Measurements from ENCODE around the gene MMP24. TPM values are rescaled to one million over a fixed set of nuclear protein-coding genes. Genes with fewer than 3 reads are reported as not detected.

Gene MMP24
- total RNA-seq, result 0.05 and 0.06 TPM in 2 replicates

GRCh38 chr20:35226126-35226883, at the start of gene MMP24:
Gene MMP24 (plus strand): TSS chr20:35226690. CDS start chr20:35226739, 49 bp downstream.

DNA sequence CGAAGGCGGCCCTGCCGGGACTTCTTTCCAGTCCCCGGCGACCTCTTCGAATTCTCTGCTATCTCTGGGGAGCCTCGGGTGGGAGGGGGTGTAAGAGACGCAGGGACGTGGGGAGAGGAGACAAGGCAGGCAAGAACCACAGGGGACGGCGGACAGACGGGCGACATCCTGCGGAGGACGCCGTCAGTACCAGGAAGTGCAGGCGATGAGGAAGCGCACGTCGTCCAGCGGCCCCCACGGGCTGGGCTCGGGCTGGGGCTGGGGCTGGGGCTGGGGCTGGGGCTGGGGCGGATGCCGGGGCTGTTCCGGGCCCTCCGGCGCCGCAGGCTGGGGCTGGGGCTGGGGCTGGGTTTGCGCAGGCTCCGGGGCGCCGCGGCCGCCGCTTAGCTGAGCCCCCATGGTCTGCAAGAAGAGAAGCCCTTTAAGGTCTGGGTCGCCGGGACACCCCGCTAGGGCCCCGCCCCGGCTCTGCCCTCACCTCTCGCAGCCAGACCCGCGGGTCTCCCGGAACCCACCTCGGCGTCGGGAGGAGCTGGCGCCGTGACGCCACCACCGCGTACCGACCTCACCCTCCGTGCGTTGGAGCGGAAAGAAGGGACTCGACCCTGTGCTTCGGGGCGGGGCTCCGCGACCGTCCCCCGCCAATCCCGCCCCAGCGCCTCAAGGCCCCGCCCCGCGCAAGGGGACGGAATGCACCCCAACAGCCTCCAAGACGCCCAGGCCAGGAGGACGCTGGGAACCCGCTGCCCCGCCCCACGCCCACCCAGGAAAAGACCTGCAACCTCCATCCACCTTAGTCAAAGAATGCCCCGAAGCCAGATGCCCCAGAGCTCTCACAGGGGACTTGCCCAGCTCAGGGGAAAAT, 51.3 kb downstream of the MMP24 start, which contains the start of gene MMP24OS:
MMP24OS (minus strand) TSS at position 592 of the 865 bp plus-strand sequence; CDS start at position 399, 193 bp downstream.

DNA sequence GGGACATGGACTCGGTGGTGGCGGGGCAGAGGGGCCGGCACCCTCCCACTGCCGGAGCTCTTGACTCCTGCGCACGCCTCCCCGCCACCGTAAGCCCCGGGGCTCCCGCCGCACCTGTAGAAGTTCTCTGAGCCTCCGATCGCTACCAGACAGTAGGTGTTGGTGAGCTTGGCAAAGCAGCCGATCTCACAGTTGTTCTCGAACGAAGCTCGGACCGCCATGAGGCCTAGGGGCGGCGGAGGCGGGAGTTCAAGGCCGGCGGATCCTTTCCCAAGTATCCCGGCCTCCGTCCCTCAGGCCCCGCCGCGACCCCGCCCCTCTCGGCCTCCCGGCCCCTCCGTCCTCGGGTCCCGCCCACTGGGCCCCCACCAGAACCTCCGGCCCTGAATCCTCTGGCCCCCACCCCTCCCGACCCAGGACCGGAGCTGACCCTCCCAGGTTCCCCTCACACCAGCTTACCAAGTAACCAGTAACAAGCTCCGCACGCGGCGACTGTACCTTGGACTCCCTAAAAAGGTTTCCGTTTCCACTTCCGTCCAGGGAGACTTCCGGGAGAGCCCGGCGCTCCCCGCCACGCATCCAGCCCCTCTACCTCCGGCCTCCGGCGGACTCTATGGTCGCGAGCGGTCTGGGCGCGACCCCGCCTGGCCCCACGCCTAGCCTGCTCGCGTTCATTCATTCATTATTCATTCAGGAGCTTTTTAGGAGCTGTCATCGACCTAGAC, 57.9 kb downstream of the MMP24 start, which contains the start of gene EIF6:
EIF6 (minus strand) TSS at position 506 of the 725 bp plus-strand sequence; CDS start at position 221, 285 bp downstream.

GRCh38 chr20:35291654-35292503, 65.4 kb downstream of the MMP24 start, which contains the start of gene FAM83C:
Gene FAM83C (minus strand): TSS chr20:35292425. CDS start chr20:35292304, 121 bp downstream.

Other genes starting within 250 kb of the MMP24 start
- gene TRPC4AP, start 133.9 kb upstream of the MMP24 start, total RNA-seq, result 81.1 and 81.9 TPM in 2 replicates
- gene EDEM2, start 79.4 kb upstream of the MMP24 start, total RNA-seq, result 31.6 and 32.9 TPM in 2 replicates
- 16.8 and 39.7 TPM in 2 replicates for gene PROCR, start 54.6 kb upstream of the MMP24 start, total RNA-seq
- 26.0 and 28.8 TPM in 2 replicates for gene MMP24OS, start 51.4 kb downstream of the MMP24 start, total RNA-seq
- gene EIF6, start 58.1 kb downstream of the MMP24 start, total RNA-seq, result 71.7 and 78.9 TPM in 2 replicates
- not detected in 2 replicates for gene FAM83C, start 65.7 kb downstream of the MMP24 start, total RNA-seq
- gene UQCC1, start 185.3 kb downstream of the MMP24 start, total RNA-seq, result 21.9 and 27.9 TPM in 2 replicates
- 43.9 and 50.2 TPM in 2 replicates for gene GDF5, start 211.5 kb downstream of the MMP24 start, total RNA-seq
- gene CEP250, start 228.9 kb downstream of the MMP24 start, total RNA-seq, result 20.3 and 30.8 TPM in 2 replicates